HTR-8/SVneo (cell line): Measurements from ENCODE around the gene CHST9.
"Not testable (repeated sequence)": the region's sequence is repeated elsewhere in the genome, so short reads cannot be mapped to it uniquely, and the experiment has no call there.

Source experiments
- DNase-seq: peaks from one replicate; pipeline ENCODE4 v3.0.0; 2011; ENCODE audit warnings: low spot score, mixed read lengths; ENCODE audit not compliant: insufficient read length
- FAIRE-seq: peaks from 2 replicates; lab custom pipeline; 2011; peaks lifted over from hg19 to GRCh38; lab: Jason Lieb, UNC

CHST9 gene

DNA sequence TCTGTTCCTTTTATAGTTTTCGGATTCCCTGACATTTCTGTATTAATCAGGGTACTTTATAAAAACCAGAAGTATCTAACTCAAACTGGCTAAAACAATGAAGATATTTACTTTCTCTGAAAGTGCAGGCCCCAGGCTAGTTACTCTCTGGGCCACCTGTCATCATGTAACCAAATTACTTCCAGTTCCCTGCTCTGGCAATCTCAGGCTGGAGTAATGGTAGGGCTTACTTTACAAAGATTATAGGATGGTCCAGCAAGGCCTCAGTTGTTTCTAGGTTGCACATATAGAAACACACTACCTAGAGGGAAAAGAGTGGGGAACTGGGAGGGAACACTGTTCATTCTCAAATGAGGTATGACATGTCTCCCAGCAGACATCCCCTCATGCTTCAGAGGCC is 74.8 kb downstream of the CHST9 start:
- DNase-seq (no peak), FAIRE-seq (no peak)

DNA sequence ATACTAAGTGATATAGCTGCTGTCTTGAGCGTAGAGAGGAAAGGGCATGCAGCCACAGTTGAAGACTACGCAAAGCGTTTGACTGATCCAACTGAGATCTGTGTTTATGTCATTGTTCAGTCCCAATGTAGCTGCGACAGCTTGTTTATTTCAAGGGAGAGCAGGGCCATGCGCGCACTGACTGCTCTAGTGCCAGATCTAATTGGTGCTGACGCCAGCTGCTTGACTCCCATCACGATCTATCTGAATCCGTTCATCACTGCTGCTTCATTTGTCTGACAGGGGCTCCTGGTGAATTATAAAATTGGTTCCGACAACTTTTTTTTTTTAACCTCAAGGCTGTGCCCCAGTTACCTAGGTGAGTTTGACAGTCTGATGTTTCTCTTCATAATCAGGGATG is 75.7 kb downstream of the CHST9 start:
- FAIRE-seq (no peak), DNase-seq (no peak)

DNA sequence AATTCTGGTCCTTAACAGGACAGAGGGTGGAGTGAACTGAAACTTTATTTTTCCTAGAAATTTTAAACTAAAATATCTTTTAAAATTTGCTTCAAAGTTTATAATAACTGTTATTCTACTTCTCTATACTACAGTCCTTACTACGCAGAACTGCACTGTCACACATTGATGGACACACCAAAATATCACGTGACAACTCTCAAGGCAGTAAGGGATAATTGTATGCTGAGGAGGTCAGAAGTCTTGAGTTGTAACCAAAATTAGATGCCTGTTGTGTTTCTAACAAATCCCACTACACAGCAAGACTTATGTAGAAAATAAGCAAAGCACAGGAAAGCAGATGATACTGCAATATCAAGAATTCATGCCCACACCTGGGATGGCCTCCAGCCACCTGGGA is 76.3 kb downstream of the CHST9 start:
- no peak for DNase-seq
- no peak for FAIRE-seq

DNA sequence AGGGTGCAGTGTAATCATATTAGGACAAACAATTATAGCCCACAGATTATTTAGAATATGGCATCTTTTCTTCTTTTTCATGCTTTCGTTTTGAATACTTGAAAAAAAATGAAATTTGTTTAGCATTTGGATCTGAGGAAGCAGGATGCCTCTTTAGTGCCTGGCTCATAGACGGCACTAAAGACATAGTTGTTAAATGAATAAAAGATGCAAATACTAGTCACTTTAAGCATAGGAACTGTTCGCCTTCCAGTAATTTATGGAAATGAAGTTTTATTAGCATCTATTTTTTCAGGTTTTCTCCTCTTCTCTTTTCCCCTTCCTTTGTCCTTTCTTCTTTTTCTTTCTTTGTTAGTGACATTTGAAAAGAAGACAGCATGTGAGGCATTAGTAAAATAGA is 80.4 kb downstream of the CHST9 start:
- no peak for FAIRE-seq
- no peak for DNase-seq

DNA sequence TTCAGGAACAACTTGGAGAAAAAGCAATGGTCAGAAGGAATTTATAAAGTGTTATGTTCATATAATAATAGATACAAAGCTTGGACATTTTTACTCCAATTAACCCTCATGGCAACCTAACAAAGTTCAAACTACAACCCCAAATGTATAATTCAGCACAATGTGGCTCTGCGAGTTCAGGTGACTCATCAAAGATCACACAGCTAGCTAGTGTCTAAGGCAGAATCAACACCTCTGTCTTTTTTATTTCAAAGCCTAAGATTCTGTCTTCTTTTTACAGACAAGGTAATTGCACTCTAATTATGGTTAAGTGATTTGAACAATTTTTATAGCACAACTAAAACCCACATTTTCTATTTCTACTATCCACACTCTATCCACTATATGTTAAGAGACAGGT is 90.5 kb downstream of the CHST9 start:
- no peak for DNase-seq
- no peak for FAIRE-seq

DNA sequence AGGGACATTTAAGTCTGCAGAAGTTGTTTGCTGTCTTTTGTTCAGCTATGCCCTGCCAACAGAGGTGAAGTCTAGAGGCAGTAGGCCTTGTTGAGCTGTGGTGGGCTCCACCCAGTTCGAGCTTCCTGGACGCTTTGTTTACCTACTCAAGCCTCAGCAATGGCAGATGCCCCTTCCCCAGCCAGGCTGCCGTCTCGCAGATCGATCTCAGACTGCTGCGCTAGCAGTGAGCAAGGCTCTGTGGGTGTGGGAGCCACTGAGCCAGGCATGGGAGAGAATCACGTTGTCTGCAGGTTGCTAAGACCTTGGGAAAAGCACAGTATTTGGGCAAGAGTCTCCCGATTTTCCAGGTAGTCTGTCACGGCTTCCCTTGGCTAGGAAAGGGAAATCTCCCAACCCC is 91.8 kb downstream of the CHST9 start:
- DNase-seq, FAIRE-seq: not testable (repeated sequence)

DNA sequence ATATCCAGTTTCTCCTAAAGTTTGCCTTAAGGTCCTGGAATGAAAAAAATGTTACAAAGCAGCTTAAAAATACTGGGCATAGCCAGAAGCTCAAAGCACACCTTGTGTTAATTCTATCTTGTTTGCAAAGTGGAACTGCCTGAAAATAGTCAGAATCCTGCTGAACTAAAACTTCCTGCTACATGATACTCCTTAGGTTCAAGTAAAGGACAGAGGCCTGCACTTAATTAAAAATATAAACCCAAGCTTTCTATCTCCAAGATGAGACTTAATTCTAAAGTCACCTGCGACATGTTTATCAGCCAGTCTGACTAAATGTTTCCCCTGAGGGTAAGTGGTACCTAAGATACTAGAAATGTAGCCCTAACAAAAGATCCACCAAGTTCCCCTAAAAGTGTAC is 103.4 kb downstream of the CHST9 start:
- no peak for DNase-seq
- FAIRE-seq, result no peak

DNA sequence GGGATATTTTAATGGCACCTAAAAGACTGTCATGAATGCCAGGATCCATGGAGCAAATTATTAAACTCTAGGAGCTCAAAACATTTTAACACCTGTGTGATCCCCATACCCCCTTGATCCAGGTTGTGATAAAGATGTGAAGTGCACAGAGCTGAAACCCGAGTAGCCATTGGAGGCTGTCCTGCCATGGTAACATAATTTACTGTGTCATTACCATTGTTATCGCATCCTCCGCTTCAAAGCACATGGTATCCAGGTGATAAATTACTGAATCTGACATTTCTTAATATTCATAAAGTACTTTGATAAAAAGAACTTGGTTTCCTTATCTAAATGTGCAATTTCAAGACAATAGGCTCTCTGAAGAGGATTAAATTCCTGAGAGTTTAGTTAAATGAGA is 109.3 kb downstream of the CHST9 start:
- FAIRE-seq (no peak), DNase-seq (no peak)

DNA sequence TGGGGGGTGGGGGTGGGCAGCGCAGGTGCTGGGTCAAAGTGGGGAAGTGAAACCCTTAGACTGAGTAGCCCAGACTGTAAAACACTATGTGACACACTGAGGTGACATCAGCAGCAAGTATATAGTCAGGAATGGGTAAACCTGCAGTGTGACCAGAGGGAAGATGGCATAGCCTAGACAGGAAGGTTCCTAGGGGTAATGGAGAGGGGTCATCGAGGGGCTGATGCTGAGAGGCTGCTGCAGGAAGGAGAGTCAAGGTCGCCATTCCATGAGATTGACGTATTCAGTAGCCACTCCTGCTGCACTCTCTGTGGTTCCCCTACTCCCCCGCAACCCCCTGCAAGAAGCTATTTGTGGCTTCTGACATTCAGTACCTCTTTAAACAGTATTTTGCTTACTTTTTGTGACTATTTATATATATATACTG is 111.7 kb downstream of the CHST9 start:
- DNase-seq (no peak), FAIRE-seq (no peak)

DNA sequence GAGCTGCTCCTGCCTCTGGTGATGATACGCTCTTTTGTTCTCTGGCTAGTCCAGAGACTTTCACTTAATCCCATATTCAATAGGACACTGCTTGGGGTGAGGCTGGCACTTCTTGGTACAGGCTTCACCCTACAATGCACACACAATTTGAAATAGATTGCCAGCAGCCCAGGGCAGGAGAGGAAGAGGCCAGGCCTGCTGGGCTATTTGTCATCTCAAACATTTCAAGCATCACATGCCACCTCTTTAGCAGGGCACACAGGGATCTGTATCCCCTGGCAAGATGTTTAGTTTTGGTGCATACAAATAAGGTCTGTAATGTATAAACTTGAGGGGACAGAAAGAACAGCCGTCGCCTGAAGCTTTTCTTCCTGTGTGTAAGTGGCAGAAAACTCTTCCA is 120.4 kb downstream of the CHST9 start:
- DNase-seq, result no peak
- no peak for FAIRE-seq

DNA sequence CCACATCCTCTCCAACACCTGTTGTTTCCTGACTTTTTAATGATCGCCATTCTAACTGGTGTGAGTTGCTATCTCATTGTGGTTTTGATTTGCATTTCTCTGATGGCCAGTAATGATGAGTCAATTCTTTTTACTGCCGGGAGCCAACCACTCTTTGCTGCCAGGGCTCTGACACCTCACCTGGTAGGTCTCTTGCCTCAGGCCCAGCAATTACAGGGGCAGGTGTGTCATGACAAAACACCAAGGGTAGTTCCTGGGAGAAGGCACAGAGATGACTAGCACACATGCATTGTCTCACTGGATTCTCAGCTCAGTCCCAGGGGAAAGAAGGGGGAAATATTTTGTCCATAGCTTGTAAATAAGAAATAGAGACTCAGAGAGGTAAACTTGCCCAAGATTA is 122.3 kb downstream of the CHST9 start:
- FAIRE-seq (no peak), DNase-seq (no peak)

DNA sequence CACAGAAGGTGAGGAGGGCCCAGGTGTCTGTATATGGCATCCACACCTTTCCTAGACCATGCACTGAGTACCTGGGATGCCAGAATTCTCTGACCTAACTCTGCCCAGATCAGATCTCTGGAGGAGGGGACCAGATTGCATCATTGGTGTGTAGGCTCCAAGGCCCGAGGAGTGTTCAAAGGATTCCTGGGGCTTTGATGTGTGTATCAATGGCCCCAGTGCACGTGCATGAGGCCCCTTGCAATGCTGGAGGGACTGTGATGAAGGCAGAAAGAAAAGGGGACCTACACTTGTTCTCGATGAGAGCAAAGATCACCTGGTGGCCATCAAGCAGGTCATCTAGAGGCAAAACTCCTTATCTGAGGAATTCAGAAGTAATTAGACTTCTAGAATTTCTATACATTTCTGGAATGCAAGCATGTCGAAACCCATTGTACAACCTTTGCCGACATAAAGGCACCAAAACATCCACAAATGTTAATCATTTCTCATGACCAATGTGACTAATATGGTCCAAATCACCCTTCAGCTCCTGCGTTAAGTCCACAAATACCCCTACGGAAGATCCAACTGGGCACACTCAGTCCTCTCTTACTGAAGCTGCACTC is 123.5 kb downstream of the CHST9 start:
- FAIRE-seq, result no peak
- DNase-seq, result no peak

DNA sequence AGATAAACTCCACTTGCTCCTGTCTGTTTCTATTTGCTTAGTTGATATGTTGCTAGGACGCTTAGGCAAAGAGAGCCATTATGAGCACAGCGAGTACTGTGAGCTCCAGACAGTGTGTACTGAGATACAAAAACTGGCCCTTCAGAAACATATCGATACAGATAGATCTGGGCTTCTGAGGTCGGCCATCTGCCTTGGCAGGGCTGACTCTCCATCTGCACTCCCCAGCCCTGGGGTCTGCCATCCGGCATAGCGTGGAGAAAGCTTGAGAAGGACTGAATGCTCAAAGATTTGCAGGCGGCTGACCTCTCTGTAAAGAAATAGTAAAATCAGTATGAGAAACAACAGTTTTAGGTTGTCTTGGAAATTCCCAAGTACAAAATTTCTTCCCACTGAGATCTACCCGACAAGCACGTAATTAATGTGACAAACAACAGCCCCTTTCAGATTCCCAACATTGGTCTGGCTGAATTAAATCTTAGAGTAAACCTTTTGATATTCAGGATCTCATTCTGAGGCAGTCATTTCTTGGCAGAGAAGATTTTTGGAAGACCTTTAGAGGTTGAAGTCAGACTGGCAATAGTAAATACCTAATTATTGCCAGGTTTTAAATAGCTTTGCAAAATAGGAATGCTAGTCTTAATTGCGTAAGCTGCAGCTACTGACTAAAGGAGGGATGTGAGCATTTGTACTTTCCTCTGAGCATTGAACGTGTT is 127.4 kb downstream of the CHST9 start:
- FAIRE-seq (no peak), DNase-seq (no peak)

DNA sequence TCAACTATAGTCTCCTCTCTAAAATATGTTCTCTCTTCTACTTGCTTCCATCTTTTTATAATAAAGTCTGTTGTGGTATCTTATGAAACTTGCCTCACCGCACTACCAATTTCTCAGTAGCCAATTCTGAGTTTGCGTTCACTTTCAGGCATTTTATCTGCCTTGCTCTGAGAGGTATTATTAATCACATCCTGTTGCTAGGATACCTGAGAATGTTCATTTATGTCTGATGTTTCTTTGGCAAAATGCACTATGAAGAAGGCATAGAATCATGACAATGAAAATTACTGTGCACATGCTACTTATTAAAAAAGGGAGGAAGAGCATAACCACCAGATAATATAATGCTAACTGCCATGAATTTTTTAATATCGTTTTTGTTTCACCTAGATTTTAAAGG is 130.2 kb downstream of the CHST9 start:
- no peak for FAIRE-seq
- DNase-seq, result no peak

DNA sequence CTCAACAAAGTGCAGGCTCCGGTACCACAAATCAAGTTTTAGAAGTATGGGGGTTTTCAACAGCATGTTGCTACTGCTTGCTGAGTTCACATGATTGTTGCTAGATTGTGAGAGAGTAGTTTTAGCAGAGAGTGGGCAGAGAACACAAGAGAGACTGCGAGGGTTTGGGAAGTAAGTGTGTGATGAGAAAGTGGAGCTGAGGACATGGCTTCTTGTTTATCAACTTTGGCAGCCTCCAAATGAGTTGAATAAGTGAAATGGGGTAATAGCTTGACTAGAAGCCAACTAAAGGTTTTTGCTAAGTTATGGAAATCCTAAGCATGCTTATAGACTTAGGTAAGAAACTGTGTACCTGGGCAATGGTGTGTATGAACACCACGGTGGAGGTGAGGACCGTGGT is 135.1 kb downstream of the CHST9 start:
- DNase-seq, result no peak
- no peak for FAIRE-seq

DNA sequence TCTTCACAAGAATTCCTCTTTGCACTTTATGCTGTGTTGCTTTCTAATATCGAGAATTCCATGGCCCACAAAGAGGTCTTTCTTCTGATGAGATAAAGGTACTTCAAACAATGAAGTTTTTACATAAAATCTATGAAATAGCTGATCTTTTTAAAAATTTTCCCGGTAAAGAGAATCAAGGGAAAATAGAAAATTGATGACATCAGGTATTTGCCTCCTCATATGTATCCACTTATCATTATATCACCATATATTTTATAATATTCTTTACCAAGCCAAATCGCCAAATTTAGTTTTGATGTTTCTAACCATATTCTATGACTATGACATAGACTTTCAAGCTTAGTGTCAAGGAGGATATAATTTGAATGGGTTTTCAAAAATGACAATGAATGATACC is 139.8 kb downstream of the CHST9 start:
- no peak for FAIRE-seq
- DNase-seq, result no peak

DNA sequence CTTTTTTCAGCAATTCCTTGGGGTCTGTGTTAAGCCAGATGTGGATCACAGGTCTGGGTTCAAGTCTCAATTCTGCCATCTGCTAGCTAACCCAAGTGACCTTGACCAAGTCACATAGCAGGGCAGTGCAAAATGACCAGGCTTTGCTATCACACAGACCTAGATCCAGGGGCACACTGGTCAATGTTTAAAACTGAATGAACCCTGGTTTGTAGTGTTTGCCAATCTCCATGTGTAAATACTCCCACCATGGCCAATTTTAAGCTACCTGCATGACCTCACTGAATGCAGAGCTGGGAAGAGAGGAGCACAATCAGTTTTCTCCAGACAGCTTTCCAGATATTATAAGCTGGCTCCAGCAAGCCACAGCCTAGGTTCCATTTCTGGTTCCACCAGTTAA is 142.9 kb downstream of the CHST9 start:
- FAIRE-seq (no peak), DNase-seq (no peak)

DNA sequence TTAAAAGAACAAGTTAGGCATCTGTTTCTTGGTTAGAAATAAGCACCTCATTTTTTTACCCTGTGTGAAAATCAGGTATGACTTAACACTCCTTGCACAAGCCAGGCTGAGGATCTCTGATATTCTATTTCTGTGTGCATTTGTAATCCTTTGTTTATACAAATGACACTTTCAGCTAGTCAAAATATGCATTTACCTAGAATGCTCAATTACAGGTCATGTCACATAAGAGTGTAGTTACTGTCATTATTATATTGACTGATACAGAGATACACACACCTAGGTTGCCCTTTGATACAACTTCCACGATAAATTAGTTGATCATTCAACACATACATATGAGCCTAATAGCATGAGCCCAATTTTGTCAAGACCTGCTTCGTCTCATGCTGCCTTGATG is 144.3 kb downstream of the CHST9 start:
- DNase-seq (no peak), FAIRE-seq (no peak)

DNA sequence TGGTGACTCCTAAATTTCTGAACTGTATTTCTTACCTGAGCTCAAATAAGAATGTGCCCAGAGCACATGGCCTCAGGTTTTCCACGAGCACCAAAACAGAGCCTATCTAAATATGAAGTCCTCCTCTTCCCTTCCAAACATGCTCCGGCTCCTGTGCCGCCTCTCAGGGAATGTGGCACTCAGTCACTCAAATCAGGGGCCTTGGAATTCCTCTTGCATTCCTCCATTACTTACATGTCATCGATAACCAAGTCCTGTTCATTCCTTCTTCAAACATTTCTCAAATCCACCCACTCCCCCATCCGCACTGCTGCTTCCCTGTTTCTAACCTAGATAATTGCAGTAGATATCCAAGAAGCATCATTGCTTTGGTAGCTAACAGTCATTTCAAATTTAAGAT is 151.4 kb downstream of the CHST9 start:
- no peak for FAIRE-seq
- no peak for DNase-seq

DNA sequence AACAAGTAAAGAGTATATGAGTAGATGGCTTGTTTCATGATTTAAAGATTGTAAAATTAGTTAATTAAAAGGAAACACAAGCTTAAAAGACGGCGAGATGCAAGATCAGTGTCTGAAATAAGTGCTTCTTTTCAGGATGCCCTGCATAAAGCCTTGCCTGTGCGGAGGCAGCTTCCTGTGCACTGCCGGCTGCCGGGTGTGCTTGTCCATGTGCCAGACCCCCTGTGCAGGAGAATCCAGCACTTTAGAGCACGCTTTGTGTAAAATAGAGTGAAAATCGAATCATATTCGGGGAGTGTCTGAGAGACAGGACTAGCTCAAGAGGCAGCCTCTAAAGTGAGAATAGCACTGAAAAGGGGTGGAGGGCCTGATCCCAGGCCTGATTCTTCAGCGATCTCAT is 154.7 kb downstream of the CHST9 start:
- no peak for FAIRE-seq
- DNase-seq, result no peak

DNA sequence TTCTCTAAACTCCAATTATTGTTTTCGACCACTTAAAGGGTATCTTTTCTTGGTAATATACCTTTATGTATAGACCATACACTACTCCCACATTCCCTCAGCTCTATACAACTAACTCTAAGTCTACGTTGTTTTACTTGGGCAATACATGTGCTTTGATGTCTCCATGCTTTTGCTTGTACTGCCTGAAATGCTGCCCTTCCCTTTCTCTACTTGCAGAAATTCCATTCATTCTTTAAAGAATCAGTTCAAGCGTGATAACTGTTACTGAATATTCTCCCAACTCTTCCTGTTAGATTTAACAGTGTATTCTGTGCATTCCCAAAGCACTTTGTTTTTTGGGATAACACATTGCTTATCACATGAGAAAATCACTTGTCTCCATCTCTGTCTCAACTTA is 162.6 kb downstream of the CHST9 start:
- DNase-seq (no peak), FAIRE-seq (no peak)

DNA sequence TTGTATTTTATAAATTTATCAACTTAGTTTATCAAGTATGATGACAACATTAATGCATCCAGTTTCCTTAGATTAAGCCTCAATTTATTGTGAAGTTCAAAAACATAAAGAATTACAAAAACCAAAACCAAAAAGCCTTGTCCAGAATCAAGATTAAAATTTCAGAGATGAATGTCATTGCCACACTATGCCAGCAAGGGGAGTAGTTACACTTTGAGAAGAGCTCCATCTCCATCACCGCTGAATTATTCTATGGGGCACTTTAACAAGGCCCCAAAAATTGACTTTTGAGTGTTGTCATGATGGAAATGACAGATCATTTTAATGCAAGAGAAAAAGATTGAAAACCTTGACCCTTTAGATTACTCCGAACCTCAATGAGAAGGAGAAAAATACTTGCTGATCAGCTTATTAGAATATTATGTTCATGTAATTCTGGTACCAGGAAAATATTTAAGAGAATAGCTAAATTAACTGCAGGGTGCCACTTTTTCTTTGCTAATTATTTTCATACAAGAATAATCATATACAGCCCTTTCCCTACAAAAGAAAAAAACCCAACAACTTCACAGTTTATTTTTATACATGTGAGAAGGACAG is 167.1 kb downstream of the CHST9 start:
- DNase-seq (no peak), FAIRE-seq (no peak)
